HCT116 (cell line): ENCODE measurements around the gene PDE4D. TPM values are rescaled to one million over a fixed set of nuclear protein-coding genes. Genes with fewer than 3 reads are reported as not detected.

Source experiments
- ATAC-seq: fragments of 200-7000 bp; cut with Tn5 transposase; 2 replicates; pipeline ENCODE4 v1.9.1; 2020; ENCODE audit warnings: mild to moderate bottlenecking, moderate library complexity
- BruUV-seq: library from RNA; stranded (reverse); fragments of 400-500 nt; replicated peaks from 2 replicates; lab custom pipeline; 2021; lab: Mats Ljungman, UMichigan
- CTCF ChIA-PET: fragments of 300-600 bp; sonication (Branson Sonifier 250); formaldehyde crosslinking; loops from one replicate; lab custom pipeline; 2021; ENCODE audit warnings: antibody characterized with exemption; lab: Charles Lee
- POLR2A ChIA-PET: fragments of 300-600, 350-600 bp; sonication (Branson Sonifier 250); formaldehyde crosslinking; loops from one replicate; lab custom pipeline; 2021; ENCODE audit warnings: antibody characterized with exemption; lab: Charles Lee
- RAD21 ChIA-PET, 2 experiments: fragments of 300-600 bp; sonication (Branson Sonifier 250); formaldehyde crosslinking; loops; one replicate each; lab custom pipeline; 2023; ENCODE audit warnings: low total read pairs in 2 of 2; ENCODE audit not compliant: uncharacterized antibody in 2 of 2, unreplicated experiment in 2 of 2, low non-redundant PET in 1 of 2; lab: Charles Lee
- DNase-seq: peaks from one replicate; pipeline ENCODE4 v3.0.0-alpha.2; 2010; ENCODE audit warnings: low read depth, low spot score
- H2AFZ ChIP-seq: fragments of 200-600 bp; shearing (Covaris generic), sonication (generic); 2 replicates; pipeline ENCODE4 v1.6.1; 2017; ENCODE audit warnings: low read depth, mixed run types, mixed read lengths, antibody characterized with exemption, low read length; ENCODE audit not compliant: poor library complexity, severe bottlenecking
- H3K27ac ChIP-seq: 2 replicates; pipeline ENCODE4 v1.5.1; 2012; ENCODE audit warnings: low read depth, low read length
- H3K27me3 ChIP-seq: fragments of 200-600 bp; sonication (generic); 2 replicates; pipeline ENCODE4 v1.6.1; 2016; ENCODE audit warnings: mixed run types, low read length, mixed read lengths; ENCODE audit not compliant: insufficient read depth
- H3K36me3 ChIP-seq, 2 experiments: fragments of 200-500 bp in 1 of 2; fragments of 200-600 bp in 1 of 2; sonication (Bioruptor generic) in 1 of 2; sonication (generic) in 1 of 2; 2 replicates each; pipeline versions ENCODE4 v1.5.1 to v1.6.1; 2014 to 2016; ENCODE audit warnings: low read length in 2 of 2, inconsistent platforms in 1 of 2, mixed read lengths in 1 of 2, mixed run types in 1 of 2; ENCODE audit not compliant: insufficient read depth in 2 of 2, control insufficient read depth in 1 of 2
- H3K4me1 ChIP-seq, 2 experiments: fragments of 200-600 bp in 1 of 2; sonication (generic) in 1 of 2; 2 replicates each; pipeline versions ENCODE4 v1.5.1 to v1.6.1; 2012 to 2017; ENCODE audit warnings: low read length in 2 of 2, inconsistent platforms in 1 of 2, mild to moderate bottlenecking in 1 of 2, mixed read lengths in 1 of 2, mixed run types in 1 of 2, moderate library complexity in 1 of 2; ENCODE audit not compliant: insufficient read depth in 2 of 2, control insufficient read depth in 1 of 2
- H3K4me2 ChIP-seq: fragments of 200-600 bp; sonication (generic); 2 replicates; pipeline ENCODE4 v1.6.1; 2017; ENCODE audit warnings: mixed run types, low read length, mixed read lengths
- H3K4me3 ChIP-seq, 2 experiments: fragments of 200-600 bp in 1 of 2; sonication (generic) in 1 of 2; replicated peaks in 1 of 2; 2 replicates each; pipeline ENCODE4 v1.5.1; 2011 to 2016; ENCODE audit warnings: low read length in 2 of 2, control low read depth in 1 of 2, low read depth in 1 of 2, mild to moderate bottlenecking in 1 of 2, mixed read lengths in 1 of 2, mixed run types in 1 of 2
- H3K79me2 ChIP-seq: fragments of 200-600 bp; sonication (generic); 2 replicates; pipeline ENCODE4 v1.6.1; 2017; ENCODE audit warnings: mild to moderate bottlenecking, mixed run types, low read length, moderate library complexity, mixed read lengths; ENCODE audit not compliant: insufficient read depth
- H3K9ac ChIP-seq: fragments of 200-600 bp; sonication (generic); 2 replicates; pipeline ENCODE4 v1.6.1; 2016; ENCODE audit warnings: low read length, mixed read lengths
- H3K9me2 ChIP-seq: fragments of 200-600 bp; sonication (generic), shearing (Covaris generic); 2 replicates; pipeline ENCODE4 v1.6.1; 2017; ENCODE audit warnings: mixed run types, mild to moderate bottlenecking, moderate library complexity; ENCODE audit not compliant: insufficient read depth
- H3K9me3 ChIP-seq, 2 experiments: fragments of 200-500 bp in 1 of 2; fragments of 200-600 bp in 1 of 2; sonication (Bioruptor generic) in 1 of 2; sonication (generic) in 1 of 2; 2 replicates each; pipeline ENCODE4 v1.6.1; 2014 to 2017; ENCODE audit warnings: low read length in 2 of 2, mixed read lengths in 2 of 2, inconsistent platforms in 1 of 2, low read depth in 1 of 2, mild to moderate bottlenecking in 1 of 2, mixed run types in 1 of 2, moderate library complexity in 1 of 2; ENCODE audit not compliant: control insufficient read depth in 1 of 2, insufficient read depth in 1 of 2
- H4K20me1 ChIP-seq: fragments of 200-600 bp; sonication (generic), shearing (Covaris generic); 2 replicates; pipeline ENCODE4 v1.6.1; 2017; ENCODE audit warnings: mixed run types, mild to moderate bottlenecking, moderate library complexity; ENCODE audit not compliant: insufficient read depth
- CEBPB ChIP-seq: IDR thresholded peaks from 2 replicates; pipeline ENCODE4 v1.6.1; 2012; ENCODE audit warnings: low read depth
- CTCF ChIP-seq, 3 experiments: fragments of 200-600 bp in 1 of 3; sonication (generic) in 1 of 3; IDR thresholded peaks in 2 of 3; conservative IDR thresholded peaks in 1 of 3; 2 replicates each; pipeline ENCODE4 v1.5.1; 2012 to 2017; ENCODE audit warnings: low read depth in 2 of 3, low read length in 2 of 3, antibody characterized with exemption in 1 of 3, borderline replicate concordance in 1 of 3, control low read depth in 1 of 3, mild to moderate bottlenecking in 1 of 3, mixed read lengths in 1 of 3, mixed run types in 1 of 3, moderate library complexity in 1 of 3; ENCODE audit not compliant: insufficient read depth in 1 of 3
- RAD21 ChIP-seq: IDR thresholded peaks from 2 replicates; pipeline ENCODE4 v1.6.1; 2012; ENCODE audit warnings: low read depth, mild to moderate bottlenecking
- REST ChIP-seq: IDR thresholded peaks from 2 replicates; pipeline ENCODE4 v1.6.1; 2012; ENCODE audit warnings: low read depth
- ZFX ChIP-seq: fragments of 450-650 bp; IDR thresholded peaks from 2 replicates; pipeline ENCODE4 v1.6.1; 2017
- intact Hi-C: fragments of 100-400 bp; cut with micrococcal nuclease; formaldehyde crosslinking; loops from 2 replicates; pipeline ENCODE4 v1.10.0; 2022
- total RNA-seq: library from RNA; stranded (reverse); gene quantifications from one replicate; pipeline ENCODE4 v1.2.1, GENCODE V29; 2021; ENCODE audit not compliant: unreplicated experiment

Gene PDE4D
- total RNA-seq, 1 experiment from 2014 or later, result 1.1 TPM

- BruUV-seq, result no TSS peak
- RAD21 ChIA-PET, result no interaction called here
- no peaks in the 10 kb centered on the region for H3K9me2 ChIP-seq
- H3K4me2 ChIP-seq, result no peak overlapping the region
- H3K27ac ChIP-seq, result no peak overlapping the region
- no peak for DNase-seq
- ATAC-seq, result no peak
- no peak overlapping the region for H3K9ac ChIP-seq
- CTCF ChIA-PET, result no interaction called here
- no peak overlapping the region for H3K4me3 ChIP-seq
- no peak overlapping the region for H2AFZ ChIP-seq
- no peaks in the 10 kb centered on the region for H3K36me3 ChIP-seq
- intact Hi-C loops, result no loop called here
- no peak for TF ChIP-seq CEBPB
- TF ChIP-seq RAD21, result 0 out of 2 replicates have a peak, but pooled peaks have one; percentile 13
- TF ChIP-seq REST, result no peak
- peak in 1 of 3 experiments; percentile 45; a peak in 1 of 6 replicates for TF ChIP-seq CTCF (IDR thresholded peaks at IDR 0.05 in 2 of 3, conservative IDR thresholded peaks at IDR 0.05 in 1 of 3; ENCODE audit: borderline replicate concordance in 1 of 3, insufficient read depth in 1 of 3, low read depth in 2 of 3, low read length in 2 of 3)
- no peak for TF ChIP-seq ZFX
- POLR2A ChIA-PET, result no interaction called here
- no peaks in the 10 kb centered on the region for H3K4me1 ChIP-seq
- peaks cover 32% of the 10 kb centered on the region for H3K27me3 ChIP-seq
- H3K9me3 ChIP-seq, result no peaks in the 10 kb centered on the region
- no peaks in the 10 kb centered on the region for H3K79me2 ChIP-seq
- H4K20me1 ChIP-seq, result no peaks in the 10 kb centered on the region
Observed at GRCh38 chr5:59218424-59219045, 675.0 kb downstream of the PDE4D start.
